Stimulated activated CD8-positive, alpha-beta memory T cell treated with anti-CD3 and anti-CD28 coated beads, Interleukin-12 subunit alpha, Interleukin-12 subunit beta, amount 100 ng/mL, for 24 hours (primary cell): ENCODE data around the gene PRM2.
"Not testable (repeated sequence)": the region's sequence is repeated elsewhere in the genome, so short reads cannot be mapped to it uniquely, and the experiment has no call there.

Experiments used
- DNase-seq: peaks from one replicate; pipeline ENCODE4 v3.0.0-alpha.2; 2020; ENCODE audit errors: extremely low read depth

Gene PRM2

DNA sequence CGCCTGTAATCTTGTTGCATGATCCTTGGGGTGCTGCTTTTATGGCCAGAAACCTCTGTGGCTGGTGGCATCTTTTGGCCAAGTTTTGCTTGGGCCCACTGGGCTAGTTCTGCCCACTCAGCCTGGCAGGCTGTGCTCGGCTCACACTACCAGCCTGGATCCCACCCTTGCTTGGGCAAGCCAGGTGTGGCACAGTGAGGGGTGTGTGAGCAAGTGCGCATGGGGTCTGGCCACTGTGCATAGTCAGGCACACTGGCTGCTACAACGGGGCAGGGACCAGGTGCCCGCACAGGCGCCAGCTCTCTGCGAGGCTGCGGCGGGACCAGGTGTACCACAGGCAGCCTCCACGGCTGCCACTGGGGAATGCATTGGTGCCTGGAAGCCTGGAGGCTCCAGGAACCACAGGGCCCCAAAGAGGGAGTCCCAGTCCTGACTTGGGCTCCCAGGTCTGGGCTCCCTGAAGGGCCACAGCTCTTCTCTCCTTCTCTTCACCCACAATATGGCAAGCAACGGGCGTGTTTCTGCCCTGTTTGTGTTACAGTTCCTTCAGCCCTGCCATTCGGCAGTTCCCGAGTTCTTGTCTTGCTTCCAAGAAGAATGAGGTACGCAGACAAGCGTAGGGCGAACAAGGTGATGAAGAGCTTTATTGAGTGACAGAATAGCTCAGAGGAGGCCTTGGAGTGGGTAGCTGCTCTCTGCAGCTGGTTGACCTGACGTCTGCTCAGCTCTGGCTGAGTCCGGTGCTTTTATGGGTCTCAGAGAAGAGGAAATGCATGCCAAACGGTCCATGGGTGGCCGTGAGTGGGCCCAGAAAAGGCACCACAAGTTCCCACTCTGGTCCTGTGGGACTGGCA lies 31.6 kb upstream of the PRM2 start:
- no peak for DNase-seq

GRCh38 chr16:11306997-11307638 lies 30.8 kb upstream of the PRM2 start:
- no peak for DNase-seq

- no peak for DNase-seq
Measured at GRCh38 chr16:11306381-11306780, 30.1 kb upstream of the PRM2 start.

- no peak for DNase-seq
Measured at GRCh38 chr16:11303405-11304138, 27.3 kb upstream of the PRM2 start.

DNA sequence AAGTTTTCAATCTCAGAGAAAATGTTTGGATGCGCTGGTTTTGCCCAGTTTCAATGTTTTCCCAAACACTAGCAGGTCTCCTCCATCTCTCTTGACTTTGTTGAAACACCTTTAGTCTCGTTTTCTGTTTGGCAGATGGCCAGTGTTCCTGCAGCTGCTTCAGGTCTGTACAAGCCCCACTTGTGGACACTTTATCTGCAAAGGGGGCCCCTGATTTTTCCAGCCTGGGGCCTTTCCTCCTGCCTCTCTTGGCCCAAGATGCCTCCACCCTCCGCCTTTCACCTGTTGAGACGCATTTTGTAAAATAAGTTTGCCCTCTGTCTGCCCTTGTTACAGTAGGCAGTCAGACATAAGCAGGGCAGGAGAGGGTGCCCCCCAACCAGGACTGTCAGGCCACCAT lies 26.7 kb upstream of the PRM2 start:
- no peak for DNase-seq

- DNase-seq = no peak
Measured at GRCh38 chr16:11301645-11302501, 25.6 kb upstream of the PRM2 start.

GRCh38 chr16:11300560-11300892 lies 24.2 kb upstream of the PRM2 start:
- DNase-seq = no peak

DNA sequence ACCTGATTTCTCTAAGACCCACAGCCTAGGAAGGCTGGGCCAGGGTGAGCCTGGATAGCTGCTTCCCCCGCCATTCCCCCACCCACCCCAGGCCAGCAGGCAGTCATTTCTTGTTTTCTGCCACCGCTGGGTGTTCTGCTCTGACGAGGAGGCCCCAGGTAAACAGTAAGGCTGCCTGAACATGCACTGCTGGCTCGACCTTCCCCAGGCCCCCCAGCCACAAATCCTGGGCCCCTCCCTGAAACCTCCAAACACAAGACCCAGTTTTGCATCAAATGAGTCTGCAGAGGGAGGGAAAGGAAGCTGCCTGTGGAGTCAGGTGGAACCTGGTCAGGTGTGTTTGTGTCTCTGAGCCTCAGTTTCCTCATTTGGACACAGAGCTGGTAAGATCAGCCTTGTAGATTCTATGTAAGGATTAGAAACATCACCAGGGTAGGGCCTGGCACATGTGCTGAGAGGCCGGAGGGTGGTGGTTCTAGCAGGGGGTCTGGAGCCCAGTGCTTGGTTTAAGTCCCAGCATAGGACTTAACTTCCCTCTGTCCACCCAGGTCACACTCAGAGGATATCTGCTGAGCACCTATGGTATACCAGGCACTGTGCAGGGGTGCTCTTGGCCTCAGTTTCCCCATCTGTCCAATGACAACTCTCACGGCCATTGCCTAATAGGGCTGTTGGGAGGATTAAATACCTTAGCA lies 23.7 kb upstream of the PRM2 start:
- DNase-seq = no peak

DNA sequence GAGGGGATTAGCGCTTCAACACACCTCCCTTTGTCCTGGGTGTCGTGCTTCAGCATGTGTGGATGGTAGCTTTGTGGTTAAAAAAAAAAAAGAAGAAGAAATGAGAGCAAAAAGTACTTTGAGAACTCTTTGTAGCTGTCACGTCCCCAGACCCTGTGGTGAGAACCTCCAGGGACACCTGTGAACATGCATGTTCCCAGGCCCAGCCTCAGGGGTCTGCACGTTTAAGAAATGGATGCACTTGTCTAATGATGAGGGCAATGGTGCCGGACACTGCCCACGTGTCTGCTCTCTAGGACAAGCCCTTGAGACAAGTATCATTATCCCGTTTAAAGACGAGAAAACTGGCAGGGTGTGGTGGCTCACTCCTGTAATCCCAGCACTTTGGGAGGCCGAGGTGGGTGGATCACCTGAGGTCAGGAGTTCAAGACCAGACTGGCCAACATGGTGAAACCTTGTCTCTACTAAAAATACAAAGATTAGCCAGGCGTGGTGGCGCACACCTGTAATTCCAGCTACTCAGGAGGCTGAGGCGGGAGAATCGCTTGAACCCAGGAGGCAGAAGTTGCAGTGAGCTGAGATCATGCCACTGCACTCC lies 22.8 kb upstream of the PRM2 start:
- not testable (repeated sequence) for DNase-seq

GRCh38 chr16:11298143-11298900 lies 22.0 kb upstream of the PRM2 start:
- DNase-seq = no peak

DNA sequence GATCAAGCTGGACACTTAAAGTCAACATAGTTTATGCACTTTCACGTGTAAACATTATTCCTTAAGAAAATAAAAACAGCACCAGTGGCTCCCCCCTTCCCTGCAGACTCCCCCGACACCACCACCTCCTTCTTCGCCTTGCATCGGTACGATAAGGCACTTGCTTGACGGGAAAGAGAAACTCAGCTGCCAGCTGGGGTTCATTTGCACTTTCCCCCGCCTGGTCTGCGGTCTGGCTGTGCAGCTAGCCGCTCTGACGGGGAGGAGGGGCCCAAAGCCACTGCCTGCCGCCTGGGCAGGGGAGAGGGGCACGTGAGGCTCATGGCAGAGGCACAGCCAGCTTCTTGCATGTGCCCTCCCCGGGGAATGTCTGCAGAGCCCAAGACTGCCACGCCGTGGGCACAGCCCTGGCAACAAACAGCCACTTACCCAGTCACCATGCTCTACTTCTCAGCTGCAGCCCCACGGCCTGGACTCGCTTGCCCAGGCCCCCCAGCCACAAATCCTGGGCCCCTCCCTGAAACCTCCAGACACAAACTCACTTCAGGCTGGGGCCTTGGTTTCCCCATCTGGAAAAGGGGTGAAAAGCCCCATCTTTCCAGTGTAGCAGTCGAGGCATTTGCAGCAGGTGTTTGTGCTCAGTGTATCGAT lies 21.3 kb upstream of the PRM2 start:
- no peak for DNase-seq

DNA sequence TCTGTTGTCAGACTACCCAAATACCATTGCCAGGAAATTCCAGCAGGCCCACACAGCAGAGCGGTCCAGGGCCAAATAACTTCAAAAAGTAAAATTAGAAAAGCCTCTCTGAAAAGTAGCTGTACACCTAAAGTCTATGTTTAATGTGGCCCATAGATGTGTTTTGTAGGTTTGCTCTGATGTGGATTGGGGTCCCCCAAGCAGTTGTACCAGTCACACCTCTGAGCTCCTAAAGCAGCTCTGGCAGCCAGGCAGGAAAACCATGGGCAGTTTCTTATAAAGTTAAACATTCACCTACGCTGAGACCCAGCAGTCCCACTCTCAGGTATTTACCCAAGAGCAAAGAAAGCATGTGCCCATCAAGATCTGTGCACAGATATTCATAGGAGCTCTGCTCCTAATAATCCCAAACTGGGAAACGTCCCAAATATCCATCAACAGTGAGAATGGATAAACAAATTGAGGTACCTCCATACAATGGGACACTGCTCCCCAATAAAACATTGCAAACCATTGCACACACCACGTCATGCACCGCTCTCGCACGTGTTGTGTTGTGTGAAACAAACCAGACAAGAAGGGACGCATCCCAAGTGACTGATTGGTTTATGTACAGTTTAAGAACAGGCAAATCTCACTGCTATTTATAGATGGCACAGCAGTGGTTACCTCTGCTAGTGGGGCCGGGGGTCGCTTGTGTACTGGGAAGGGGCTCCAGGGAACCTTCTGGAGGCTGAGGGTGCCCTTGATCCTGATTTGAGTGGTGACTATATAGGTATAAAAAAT lies 20.6 kb upstream of the PRM2 start:
- no peak for DNase-seq

DNA sequence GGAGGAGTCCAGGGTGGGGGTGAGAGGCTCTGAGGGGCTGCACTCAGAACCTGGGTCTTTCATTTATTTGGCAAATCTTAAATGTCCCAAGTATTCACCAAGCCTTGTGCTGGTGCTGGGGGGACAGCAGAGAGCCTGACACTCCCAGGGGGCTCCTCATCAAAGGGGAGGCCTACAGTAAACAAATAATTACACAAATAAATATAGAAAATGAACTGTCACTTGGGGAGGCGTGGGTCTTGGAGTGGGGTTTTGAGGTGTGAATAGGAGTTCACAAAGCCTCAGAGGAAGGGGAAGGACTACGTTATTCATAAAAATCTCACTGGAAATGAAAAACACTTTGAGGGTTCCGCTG lies 20.0 kb upstream of the PRM2 start:
- DNase-seq = no peak

- no peak for DNase-seq
Measured at GRCh38 chr16:11295672-11296071, 19.4 kb upstream of the PRM2 start.

GRCh38 chr16:11292076-11292748 lies 15.9 kb upstream of the PRM2 start:
- no peak for DNase-seq

DNA sequence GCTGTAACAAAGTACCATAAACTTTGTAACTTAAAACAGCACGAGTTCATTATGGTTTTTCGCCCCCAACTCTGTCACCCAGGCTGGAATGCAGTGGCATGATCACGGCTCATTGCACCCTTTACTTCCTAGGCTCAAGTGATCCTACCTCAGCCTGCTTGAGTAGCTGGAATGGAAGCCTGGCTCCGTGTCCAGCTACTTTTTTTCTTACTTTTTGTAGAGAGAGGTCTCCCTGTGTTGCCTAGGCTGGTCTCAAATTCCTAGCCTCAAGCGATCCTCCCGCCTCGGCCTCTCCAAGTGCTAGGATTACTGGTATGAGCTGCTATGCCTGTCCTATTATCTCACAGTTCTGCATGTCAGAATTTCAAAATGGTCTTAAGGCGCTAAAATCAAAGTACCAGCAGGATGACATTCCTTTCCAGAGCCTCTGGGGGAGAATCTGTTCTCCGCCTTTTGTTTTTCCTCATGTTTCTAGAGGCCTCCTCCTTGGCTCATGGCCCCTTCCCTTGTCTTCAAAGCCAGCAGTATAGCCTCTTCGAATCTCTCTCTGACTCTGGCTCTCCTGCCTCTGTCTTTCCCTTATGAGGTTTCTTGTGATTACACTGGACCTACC lies 14.9 kb upstream of the PRM2 start:
- DNase-seq = no peak

GRCh38 chr16:11290102-11290893 lies 14.0 kb upstream of the PRM2 start:
- no peak for DNase-seq
